DND-41 (cell line): Measurements from ENCODE around the gene RRP36.

ENCODE experiments used
- EZH2 ChIP-seq: IDR thresholded peaks from 3 replicates; pipeline ENCODE4 v1.6.1; 2012; ENCODE audit warnings: borderline replicate concordance, low read depth, mild to moderate bottlenecking, moderate library complexity, low read length, inconsistent platforms; ENCODE audit not compliant: severe bottlenecking
- TF ChIP-seq, protein P1 (sequence below): IDR thresholded peaks from 2 replicates; pipeline ENCODE4 v1.5.1; 2012; ENCODE audit warnings: borderline replicate concordance, low read length, moderate library complexity, mild to moderate bottlenecking; ENCODE audit not compliant: poor library complexity, severe bottlenecking; ENCODE audit errors: extremely low read depth

DNA sequence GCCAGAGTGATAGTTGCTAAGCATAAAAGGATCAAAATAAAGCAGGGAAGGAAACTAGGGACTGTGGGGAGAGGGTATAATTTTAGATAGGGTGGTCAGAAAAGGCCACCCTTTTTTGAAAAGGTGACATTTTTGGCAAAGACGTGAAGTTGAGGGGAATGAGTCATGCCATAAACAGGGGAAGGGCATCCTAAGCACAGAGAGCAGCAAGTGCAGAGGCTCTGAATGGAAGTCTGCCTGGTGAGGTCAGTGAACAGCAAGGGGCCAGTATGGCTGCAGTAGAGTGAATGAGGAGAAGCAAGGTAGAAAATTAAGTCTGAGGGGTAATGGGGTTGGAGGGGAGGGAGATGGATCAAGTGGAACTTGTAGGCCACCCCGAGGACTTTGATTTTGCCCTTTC is 40.4 kb downstream of the RRP36 start:
- TF ChIP-seq EZH2, result no peak
- TF ChIP-seq, protein P1, sequence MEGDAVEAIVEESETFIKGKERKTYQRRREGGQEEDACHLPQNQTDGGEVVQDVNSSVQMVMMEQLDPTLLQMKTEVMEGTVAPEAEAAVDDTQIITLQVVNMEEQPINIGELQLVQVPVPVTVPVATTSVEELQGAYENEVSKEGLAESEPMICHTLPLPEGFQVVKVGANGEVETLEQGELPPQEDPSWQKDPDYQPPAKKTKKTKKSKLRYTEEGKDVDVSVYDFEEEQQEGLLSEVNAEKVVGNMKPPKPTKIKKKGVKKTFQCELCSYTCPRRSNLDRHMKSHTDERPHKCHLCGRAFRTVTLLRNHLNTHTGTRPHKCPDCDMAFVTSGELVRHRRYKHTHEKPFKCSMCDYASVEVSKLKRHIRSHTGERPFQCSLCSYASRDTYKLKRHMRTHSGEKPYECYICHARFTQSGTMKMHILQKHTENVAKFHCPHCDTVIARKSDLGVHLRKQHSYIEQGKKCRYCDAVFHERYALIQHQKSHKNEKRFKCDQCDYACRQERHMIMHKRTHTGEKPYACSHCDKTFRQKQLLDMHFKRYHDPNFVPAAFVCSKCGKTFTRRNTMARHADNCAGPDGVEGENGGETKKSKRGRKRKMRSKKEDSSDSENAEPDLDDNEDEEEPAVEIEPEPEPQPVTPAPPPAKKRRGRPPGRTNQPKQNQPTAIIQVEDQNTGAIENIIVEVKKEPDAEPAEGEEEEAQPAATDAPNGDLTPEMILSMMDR, result no peak
